Mononuclear cell (primary cell): ENCODE results near the gene ADH4. TPM values are rescaled to one million over a fixed set of nuclear protein-coding genes. Genes with fewer than 3 reads are reported as not detected.
"Not testable (repeated sequence)": the region's sequence is repeated elsewhere in the genome, so short reads cannot be mapped to it uniquely, and the experiment has no call there.

Experiments used
- H3K27me3 ChIP-seq: 2 replicates; pipeline ENCODE4 v1.6.0; 2011; ENCODE audit warnings: low read length, control low read depth; ENCODE audit not compliant: insufficient read depth
- H3K4me1 ChIP-seq: 2 replicates; pipeline ENCODE4 v1.5.1; 2011; ENCODE audit warnings: mild to moderate bottlenecking, low read length, control low read depth; ENCODE audit not compliant: insufficient read depth
- H3K4me3 ChIP-seq: 2 replicates; pipeline ENCODE4 v1.5.1; 2011; ENCODE audit warnings: mild to moderate bottlenecking, low read length, moderate library complexity
- H3K9me3 ChIP-seq: 2 replicates; pipeline ENCODE4 v1.5.1; 2011; ENCODE audit warnings: low read depth, mild to moderate bottlenecking, control low read depth, low read length
- total RNA-seq: library from RNA; depleted of rRNA; stranded (reverse); fragments of >200 nt; gene quantifications from one replicate; pipeline ENCODE4 v1.2.3, GENCODE V29; 2012

Gene ADH4
- total RNA-seq: not detected

GRCh38 chr4:99144070-99144469 lies at the start of gene ADH4:
TSS of gene ADH4 (minus strand) at chr4:99144297. CDS start at chr4:99144222, 75 bp downstream.
- Histone ChIP-seq H3K9me3 (no peaks in the 10 kb centered on the region), H3K4me1 (no peaks in the 10 kb centered on the region), H3K4me3 (no peak within 1 kb of the TSS), H3K27me3 (no peaks in the 10 kb centered on the region)

- H3K4me3 ChIP-seq: no peak overlapping the region
- no peaks in the 10 kb centered on the region for H3K4me1 ChIP-seq
- H3K27me3 ChIP-seq: no peaks in the 10 kb centered on the region
- H3K9me3 ChIP-seq: peaks cover 3% of the 10 kb centered on the region
Measured at GRCh38 chr4:99190336-99190735, 46.2 kb upstream of the ADH4 start.

GRCh38 chr4:99189900-99190299 lies 45.8 kb upstream of the ADH4 start:
- not testable (repeated sequence) for H3K4me3 ChIP-seq, H3K27me3 ChIP-seq, H3K4me1 ChIP-seq, H3K9me3 ChIP-seq

GRCh38 chr4:99186029-99186428 lies 41.9 kb upstream of the ADH4 start:
- Histone ChIP-seq H3K9me3 (peaks cover 14% of the 10 kb centered on the region), H3K4me3 (no peak overlapping the region), H3K4me1 (no peaks in the 10 kb centered on the region), H3K27me3 (no peaks in the 10 kb centered on the region)

- Histone ChIP-seq H3K4me3 (no peak overlapping the region), H3K4me1 (no peaks in the 10 kb centered on the region), H3K9me3 (peaks cover 14% of the 10 kb centered on the region), H3K27me3 (no peaks in the 10 kb centered on the region)
Measured at GRCh38 chr4:99185581-99185980, 41.5 kb upstream of the ADH4 start.

GRCh38 chr4:99180382-99181070 lies 36.4 kb upstream of the ADH4 start:
- Histone ChIP-seq H3K4me3 (no peak overlapping the region), H3K4me1 (no peaks in the 10 kb centered on the region), H3K9me3 (peaks cover 13% of the 10 kb centered on the region), H3K27me3 (no peaks in the 10 kb centered on the region)

GRCh38 chr4:99179626-99180025 lies 35.5 kb upstream of the ADH4 start:
- H3K27me3 ChIP-seq: no peaks in the 10 kb centered on the region
- H3K4me3 ChIP-seq: no peak overlapping the region
- H3K9me3 ChIP-seq: peaks cover 4% of the 10 kb centered on the region
- no peaks in the 10 kb centered on the region for H3K4me1 ChIP-seq

GRCh38 chr4:99179178-99179577 lies 35.1 kb upstream of the ADH4 start:
- no peaks in the 10 kb centered on the region for H3K9me3 ChIP-seq
- H3K4me3 ChIP-seq: no peak overlapping the region
- no peaks in the 10 kb centered on the region for H3K27me3 ChIP-seq
- H3K4me1 ChIP-seq: no peaks in the 10 kb centered on the region

GRCh38 chr4:99166544-99166943 lies 22.4 kb upstream of the ADH4 start:
- no peaks in the 10 kb centered on the region for H3K4me1 ChIP-seq
- no peaks in the 10 kb centered on the region for H3K27me3 ChIP-seq
- H3K9me3 ChIP-seq: no peaks in the 10 kb centered on the region
- no peak overlapping the region for H3K4me3 ChIP-seq

- H3K27me3 ChIP-seq: no peaks in the 10 kb centered on the region
- no peak overlapping the region for H3K4me3 ChIP-seq
- H3K4me1 ChIP-seq: no peaks in the 10 kb centered on the region
- H3K9me3 ChIP-seq: no peaks in the 10 kb centered on the region
Measured at GRCh38 chr4:99165978-99166377, 21.9 kb upstream of the ADH4 start.

- H3K9me3 ChIP-seq: no peaks in the 10 kb centered on the region
- no peaks in the 10 kb centered on the region for H3K4me1 ChIP-seq
- no peak overlapping the region for H3K4me3 ChIP-seq
- H3K27me3 ChIP-seq: no peaks in the 10 kb centered on the region
Measured at GRCh38 chr4:99161373-99162099, 17.4 kb upstream of the ADH4 start.

- Histone ChIP-seq H3K9me3 (no peaks in the 10 kb centered on the region), H3K4me1 (no peaks in the 10 kb centered on the region), H3K4me3 (no peak overlapping the region), H3K27me3 (no peaks in the 10 kb centered on the region)
Measured at GRCh38 chr4:99159699-99160098, 15.6 kb upstream of the ADH4 start.

GRCh38 chr4:99157478-99157935 lies 13.4 kb upstream of the ADH4 start:
- Histone ChIP-seq H3K4me3 (no peak overlapping the region), H3K9me3 (no peaks in the 10 kb centered on the region), H3K27me3 (no peaks in the 10 kb centered on the region), H3K4me1 (no peaks in the 10 kb centered on the region)

- Histone ChIP-seq H3K4me3 (no peak overlapping the region), H3K27me3 (no peaks in the 10 kb centered on the region), H3K4me1 (no peaks in the 10 kb centered on the region), H3K9me3 (no peaks in the 10 kb centered on the region)
Measured at GRCh38 chr4:99156992-99157391, 12.9 kb upstream of the ADH4 start.

GRCh38 chr4:99154658-99155342 lies 10.7 kb upstream of the ADH4 start:
- Histone ChIP-seq H3K27me3 (no peaks in the 10 kb centered on the region), H3K4me1 (no peaks in the 10 kb centered on the region), H3K9me3 (no peaks in the 10 kb centered on the region), H3K4me3 (no peak overlapping the region)
